HG02852 (cell line): Measurements from ENCODE around the gene FRAS1.
"Not testable (repeated sequence)": the region's sequence is repeated elsewhere in the genome, so short reads cannot be mapped to it uniquely, and the experiment has no call there.

ENCODE experiments used
- ATAC-seq: cut with Tn5 transposase; IDR thresholded peaks from one replicate; pipeline ENCODE4 v1.9.1; 2021; ENCODE audit warnings: mild to moderate bottlenecking, moderate library complexity; ENCODE audit not compliant: unreplicated experiment

The FRAS1 gene

DNA sequence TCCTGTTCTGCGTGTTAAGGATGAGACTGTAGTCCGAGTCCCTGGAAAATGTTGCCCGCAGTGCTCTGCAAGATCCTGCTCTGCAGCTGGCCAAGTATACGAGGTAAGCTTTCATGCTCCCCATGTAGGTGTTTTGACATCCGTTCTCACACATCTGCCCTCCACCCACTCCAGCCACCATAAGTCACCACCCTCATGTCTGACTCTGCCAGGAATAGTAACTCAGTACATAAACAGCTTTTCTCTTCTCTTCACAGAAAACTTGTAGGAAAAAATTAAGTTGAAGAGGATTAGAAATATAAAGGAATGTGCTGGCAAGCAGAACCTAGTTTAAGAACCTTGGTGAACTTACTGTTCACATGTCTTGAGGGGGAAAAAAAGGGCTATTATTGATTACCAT is 207.9 kb downstream of the FRAS1 start:
- no peak for ATAC-seq

DNA sequence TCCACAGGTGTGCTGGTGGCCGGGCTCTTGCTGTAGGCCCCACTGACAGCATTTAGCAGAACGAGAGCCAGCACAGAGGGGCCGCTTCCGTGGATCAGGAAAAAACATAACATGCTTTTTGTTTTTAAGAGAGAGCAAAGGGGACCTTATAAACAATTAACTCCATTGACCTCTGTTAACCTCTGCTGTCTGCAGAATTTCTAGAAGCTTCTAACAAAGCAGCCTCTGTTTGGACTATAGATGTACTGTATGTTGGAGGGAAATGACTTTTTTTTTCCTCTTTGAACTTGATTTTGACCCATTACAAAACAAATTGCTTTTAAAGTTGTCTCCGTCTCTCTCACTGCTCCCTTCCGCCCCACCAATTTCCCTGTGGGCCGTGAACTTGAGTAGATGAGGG is 210.7 kb downstream of the FRAS1 start:
- no peak for ATAC-seq

DNA sequence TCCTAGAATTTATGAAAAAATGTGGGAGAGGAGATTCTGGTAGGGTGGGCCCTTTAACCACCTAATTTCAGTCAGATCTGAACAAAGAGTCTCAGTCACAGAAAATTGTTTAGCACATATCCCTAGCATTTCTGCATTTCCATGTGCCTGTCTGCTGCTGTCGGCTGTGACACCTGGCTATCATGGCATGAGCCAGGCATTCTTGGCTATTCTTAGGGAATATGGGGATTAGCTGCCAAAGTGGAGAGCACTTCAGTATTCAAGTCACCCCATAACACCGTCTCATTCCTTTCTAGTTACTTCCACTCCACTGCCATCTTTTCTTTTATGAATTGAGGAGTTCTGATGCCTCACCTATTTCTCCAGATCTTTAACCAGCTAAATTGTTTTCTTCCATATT is 211.5 kb downstream of the FRAS1 start:
- no peak for ATAC-seq

DNA sequence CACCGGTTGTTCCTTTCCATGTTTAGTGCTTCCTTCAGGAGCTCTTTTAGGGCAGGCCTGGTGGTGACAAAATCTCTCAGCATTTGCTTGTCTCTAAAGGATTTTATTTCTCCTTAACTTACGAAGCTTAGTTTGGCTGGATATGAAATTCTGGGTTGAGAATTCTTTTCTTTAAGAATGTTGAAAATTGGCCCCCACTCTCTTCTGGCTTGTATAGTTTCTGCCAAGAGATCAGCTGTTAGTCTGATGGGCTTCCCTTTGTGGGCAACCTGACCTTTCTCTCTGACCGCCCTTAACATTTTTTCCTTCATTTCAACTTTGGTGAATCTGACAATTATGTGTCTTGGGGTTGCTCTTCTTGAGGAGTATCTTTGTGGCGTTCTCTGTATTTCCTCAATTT is 218.3 kb downstream of the FRAS1 start:
- ATAC-seq = not testable (repeated sequence)

DNA sequence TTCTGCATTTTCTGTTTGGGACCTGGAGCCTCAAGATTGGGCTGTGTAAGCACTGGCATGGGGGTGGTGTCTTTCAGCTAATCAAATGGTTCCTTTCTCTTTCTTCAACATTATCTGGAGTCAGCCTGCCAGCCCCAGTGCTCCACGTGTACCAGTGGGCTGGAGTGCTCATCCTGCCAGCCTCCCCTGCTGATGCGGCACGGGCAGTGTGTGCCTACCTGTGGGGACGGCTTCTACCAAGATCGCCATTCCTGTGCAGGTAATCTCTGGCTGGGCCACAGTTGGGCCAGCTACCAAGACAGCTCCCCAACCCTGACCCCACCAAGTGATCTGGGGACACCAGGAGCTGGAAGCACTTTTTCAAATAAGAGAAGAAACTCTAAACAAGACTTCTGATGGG is 229.2 kb downstream of the FRAS1 start:
- ATAC-seq = no peak

DNA sequence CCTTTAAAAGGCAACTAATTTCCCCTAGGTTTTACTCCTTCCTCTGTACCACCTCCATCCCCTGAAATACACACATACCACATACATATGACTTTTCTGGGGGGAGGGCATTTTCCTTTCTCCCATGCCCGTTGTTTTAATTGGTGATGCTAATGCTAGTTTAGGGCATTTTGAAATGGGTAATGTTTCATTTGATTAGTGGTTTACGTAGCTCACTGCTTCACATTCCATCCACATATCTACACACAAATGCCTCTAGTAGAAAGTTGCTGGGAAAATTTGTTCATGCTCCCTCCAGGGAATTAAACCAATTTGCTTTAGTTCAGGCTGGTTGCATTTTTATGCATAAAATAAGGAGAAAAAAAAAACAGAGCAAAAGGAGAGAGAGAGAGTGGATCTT is 231.2 kb downstream of the FRAS1 start:
- ATAC-seq = no peak

DNA sequence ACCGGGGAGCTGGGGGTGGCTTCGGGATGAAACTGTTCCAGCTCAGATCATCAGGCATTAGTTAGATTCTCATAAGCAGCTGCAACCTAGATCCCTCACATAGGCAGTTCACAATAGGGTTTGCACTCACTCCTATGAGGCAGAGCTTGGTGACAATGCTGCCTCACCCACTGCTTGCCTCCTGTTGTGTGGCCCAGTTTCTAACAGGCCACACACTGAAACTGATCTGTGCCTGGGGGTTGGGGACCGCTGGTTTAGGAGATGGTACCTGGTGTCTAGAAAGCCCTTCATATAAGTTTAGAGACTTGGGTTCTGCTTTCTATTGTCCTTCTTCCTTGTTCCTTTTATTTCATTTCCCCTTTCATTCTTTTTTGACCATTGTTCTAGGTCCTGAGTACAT is 234.2 kb downstream of the FRAS1 start:
- no peak for ATAC-seq

DNA sequence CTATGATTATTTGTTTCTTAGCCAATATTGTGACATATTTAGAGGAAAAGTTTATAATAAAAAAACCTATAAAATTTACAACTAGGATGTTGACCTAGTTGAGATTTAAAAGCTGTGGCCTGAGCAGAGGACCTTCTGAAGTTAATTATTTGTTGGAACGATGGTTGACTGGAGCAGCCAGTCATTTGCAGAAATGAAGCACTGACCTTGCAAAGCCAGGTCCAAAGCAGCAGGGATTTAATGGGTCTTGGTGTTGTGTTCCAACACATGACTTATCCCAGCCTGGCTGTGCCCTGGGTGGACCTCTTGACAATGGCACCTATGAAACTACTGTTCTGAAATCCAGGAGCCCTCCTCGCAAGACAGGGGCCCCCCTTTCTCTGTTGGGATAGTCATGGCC is 235.2 kb downstream of the FRAS1 start:
- ATAC-seq = no peak

DNA sequence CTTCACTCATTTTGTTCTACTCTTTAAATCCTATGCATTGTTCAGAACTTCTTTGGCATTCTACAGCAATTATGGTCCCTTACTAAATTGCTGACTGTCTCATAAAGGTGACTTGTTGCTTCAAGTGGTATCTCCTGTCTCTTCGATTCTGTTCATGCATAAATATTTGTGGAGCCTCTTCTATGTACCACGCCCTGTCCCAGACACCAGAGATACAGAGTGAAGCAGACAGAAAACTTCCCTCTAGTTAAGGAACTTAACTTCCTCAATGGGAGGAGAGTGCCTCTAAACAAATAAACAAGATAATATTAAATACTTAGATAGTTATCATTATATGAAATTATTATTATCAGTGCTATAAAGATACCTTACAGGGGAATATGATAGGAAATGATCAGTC is 235.7 kb downstream of the FRAS1 start:
- no peak for ATAC-seq

DNA sequence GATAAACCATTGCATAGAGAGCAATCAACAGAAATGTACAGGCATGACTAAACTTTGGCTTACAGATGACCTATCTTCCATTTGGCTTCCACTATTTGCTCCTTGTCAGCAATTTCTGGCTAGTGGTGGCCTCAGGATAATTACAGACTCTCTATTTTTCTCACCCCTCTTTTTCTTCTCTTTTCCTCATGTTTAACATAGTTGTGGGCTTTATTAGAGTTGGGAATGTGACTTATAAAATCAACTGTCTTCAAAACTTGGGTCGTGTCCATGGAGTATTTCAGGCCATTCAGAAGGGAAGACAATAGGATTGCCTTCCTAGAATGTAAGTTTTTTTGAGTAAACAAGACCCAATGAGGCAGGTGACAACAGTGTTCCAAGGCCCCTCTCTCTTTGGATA is 236.2 kb downstream of the FRAS1 start:
- ATAC-seq = no peak

DNA sequence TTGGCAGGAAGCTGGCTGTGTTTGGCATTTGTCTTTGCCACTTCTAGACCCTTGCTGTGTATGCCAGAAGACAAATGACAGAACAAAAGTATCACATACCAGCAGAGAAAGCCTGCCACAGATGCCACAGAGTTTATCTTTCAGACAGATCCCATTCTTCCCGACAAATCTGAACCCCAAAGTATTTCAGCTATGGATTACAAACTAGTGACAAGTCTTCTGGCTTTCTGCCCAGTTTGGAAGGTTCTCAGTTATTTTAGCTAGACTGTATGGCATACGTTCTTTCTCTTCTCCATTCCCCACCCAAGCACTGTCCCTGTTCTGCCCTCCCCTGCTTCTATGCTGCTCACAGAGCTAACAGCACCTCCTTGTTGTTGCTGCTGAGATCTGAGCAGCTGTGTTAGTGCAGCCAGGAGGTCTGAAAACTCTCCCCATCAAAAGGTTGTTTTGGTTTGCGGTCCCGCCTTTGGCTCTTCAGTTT is 236.7 kb downstream of the FRAS1 start:
- ATAC-seq = no peak

DNA sequence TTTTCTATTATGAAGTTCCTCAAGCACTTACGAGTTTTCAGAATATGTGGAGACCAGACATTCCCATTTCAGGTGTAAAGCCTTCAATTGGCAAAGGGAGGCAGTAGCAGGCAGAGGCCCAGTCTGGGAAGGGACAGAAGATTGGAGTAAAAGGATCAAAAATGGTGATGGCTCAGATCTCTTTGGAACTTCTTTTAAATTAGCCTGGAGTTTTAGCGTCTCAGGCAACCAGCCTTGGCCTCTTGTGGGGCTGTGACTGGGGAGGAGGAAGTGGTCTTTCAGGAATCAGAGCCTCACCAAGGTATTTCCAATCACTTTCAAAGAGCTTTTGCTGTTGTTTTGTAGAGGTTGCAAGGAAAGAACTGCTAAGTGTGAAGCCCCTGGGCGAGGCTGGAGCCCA is 239.1 kb downstream of the FRAS1 start:
- ATAC-seq = no peak

DNA sequence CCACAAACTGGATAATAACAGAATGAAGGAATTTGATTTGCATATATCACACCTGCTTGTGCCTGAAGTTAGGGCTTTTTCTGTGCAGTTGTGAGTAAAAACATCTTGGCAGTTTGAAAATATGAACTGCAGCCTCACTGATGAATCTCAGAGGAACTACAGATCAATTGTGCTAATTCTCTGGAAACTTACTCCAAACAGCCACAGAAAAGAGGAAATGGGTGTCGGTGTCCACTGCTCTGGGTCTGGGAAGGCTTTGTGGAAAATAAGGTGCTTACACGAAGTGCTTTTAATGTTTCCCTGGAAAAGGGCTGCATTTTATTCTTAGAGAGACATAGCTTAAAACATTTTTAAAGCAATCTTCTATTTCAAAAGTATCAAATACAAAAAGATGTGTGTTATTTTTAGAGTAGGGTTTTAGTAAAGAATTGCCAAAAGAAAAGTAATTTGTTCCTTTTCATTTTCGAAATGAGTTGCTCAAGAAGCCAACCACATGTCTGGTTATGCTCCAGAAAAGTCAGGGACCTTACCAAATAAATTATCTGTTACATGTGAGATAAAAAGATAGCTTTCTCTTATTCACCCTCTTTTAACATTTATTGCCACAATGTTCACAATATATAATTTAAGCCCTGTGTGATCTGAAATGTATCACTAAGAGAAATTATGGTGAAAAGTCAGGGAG is 240.1 kb downstream of the FRAS1 start:
- peak; percentile 56 for ATAC-seq

DNA sequence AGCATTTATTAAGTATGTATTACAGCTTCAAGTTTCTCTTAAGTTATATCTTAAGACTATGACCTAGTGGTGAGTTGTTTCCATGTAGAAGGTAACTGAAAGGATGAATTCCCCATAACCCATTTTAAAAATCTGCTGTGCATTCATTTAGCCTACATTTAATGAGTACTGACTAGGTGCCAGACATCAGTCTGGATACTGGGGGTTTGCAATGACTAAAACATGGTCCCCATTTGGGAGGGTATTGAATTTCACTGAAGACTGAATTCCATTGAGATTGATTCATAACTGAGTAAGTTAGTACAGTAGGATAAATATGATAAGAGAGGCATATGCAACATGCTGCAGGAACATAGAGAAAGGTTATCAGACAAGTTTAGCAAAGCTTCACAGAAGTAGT is 241.5 kb downstream of the FRAS1 start:
- no peak for ATAC-seq

DNA sequence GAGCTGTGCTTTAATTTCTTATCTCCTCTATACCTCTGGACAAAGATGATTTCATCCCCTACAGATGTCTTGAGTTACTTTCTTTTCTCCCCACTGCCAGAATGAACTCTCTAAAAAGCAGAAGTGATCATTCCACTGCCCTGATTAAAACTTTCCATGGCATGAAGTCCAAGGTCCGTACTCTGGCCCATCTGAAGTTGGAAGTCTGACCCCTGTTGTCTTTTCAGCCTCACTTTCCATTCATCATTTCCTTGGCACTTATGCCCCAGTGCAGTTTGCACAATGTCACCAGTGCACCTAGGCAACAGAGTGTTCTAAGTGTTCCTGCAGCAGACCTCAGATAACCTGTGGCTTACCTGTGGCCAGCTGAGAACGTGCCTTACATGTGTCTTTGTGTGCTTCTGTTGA is 242.4 kb downstream of the FRAS1 start:
- ATAC-seq = no peak

DNA sequence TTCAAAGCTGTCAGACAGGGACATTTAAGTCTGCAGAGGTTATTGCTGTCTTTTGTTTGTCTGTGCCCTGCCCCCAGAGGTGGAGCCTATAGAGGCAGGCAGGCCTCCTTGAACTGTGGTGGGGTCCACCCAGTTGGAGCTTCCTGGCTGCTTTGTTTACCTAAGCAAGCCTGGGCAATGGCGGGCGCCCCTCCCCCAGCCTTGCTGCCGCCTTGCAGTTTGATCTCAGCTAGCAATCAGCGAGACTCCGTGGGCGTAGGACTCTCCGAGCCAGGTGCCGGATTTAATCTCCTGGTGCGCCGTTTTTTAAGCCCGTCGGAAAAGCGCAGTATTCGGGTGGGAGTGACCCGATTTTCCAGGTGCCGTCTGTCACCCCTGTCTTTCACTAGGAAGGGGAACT is 250.1 kb downstream of the FRAS1 start:
- ATAC-seq = not testable (repeated sequence)

DNA sequence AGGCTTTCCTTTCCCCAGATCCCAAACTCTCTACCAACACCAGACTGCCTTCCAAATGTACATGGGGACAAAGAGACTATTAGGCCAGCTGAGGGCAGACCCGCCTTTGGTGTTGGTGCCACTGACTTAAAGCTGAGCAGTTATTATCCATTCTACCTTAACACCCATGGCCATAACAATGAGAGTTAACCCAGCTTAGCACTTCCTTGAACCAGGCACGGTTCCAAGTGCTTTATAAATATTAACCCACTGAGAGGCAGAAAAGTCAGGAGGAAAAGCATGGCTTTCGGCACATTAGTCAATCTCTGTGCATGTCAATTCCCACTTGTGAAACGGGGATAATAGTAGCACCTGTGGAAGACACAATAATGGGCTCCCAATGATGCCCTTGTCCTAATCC is 251.4 kb downstream of the FRAS1 start:
- ATAC-seq = no peak

DNA sequence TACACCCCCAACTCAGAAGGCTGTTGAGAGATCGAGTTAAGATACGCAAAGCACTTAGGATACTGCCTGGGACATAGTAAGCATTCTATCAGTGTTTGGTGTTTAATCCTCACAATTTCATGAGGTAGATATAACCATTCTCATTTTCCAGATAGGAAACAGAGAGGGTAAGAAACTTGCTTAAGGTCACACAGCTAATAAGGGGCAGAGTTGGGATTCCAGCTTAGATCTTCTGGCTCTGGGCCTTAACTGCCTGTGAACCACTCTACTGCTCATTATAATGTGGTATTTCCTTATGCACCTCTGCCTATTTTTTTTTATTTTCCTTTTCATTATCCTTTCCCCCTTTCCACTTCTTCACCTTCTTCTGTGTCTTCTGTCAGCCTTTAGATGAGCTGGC is 252.2 kb downstream of the FRAS1 start:
- ATAC-seq = no peak

DNA sequence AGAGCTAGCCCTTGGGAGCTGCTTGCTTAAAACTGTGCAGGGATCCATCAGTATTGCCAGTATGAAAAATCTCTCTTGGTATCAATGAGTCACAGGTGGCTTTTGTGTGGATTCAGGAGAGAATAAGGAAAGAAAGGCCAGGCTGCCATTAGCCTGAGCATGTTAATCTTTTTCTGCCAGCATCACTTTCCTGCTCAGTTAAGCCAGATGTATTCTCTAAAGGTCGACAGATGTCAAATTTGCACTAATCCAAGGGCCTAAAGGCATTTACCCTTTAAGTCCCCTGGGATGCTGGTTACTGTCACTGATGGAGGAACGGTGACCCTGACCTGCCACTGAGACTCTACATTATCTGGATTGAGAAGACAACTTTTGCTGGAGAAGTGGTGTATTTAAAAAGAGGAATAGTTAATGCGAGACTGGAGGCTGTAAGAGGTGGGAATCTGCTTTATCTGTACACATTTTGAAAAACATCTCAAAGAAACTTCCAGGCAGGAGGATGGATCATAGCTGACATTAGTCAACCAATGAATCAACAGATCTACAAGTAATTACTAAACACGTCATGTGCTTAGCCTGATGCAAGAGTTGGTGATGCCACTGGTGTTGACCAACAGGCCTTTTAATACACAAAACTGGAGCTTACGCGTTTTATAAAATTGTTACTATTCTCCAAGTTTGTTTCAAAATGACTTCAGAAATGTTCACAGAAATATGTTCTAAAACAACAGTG is 253.1 kb downstream of the FRAS1 start:
- ATAC-seq = no peak

DNA sequence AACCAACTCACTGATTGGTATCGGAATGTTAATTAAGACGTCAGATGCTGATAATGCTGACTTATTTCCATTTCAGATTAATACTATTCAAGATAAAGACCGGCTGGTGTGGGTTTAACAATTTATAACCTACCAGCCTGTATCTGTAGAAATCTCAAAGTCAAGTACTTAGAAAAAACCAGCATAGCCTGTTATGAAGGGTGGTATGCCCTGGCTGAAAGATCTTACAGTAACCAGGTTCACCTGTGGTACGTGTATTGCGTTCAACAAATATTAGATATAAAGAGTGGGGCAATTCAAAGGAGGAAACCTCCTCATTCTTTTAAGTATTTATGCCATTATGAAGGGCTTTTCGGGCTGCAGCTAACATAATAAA is 253.6 kb downstream of the FRAS1 start:
- no peak for ATAC-seq

DNA sequence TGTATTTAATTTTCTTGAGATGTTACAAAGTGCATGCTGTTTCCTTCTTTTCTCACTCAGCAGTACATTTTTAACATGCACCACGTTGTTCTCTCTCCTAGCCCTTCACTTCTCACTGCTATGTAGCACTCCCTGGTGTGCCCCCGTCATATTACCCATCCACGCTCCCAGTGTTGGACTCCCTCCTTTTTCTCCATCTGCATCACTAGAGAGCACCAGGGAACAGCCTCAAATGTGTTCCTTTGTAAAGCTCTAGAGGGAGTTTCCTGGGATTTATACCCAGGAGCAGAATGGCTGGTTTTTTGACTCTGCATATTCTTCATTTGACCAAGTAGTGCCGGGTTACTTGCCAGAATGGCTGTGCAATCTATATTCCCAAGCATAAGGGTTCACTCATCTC is 254.2 kb downstream of the FRAS1 start:
- no peak for ATAC-seq

DNA sequence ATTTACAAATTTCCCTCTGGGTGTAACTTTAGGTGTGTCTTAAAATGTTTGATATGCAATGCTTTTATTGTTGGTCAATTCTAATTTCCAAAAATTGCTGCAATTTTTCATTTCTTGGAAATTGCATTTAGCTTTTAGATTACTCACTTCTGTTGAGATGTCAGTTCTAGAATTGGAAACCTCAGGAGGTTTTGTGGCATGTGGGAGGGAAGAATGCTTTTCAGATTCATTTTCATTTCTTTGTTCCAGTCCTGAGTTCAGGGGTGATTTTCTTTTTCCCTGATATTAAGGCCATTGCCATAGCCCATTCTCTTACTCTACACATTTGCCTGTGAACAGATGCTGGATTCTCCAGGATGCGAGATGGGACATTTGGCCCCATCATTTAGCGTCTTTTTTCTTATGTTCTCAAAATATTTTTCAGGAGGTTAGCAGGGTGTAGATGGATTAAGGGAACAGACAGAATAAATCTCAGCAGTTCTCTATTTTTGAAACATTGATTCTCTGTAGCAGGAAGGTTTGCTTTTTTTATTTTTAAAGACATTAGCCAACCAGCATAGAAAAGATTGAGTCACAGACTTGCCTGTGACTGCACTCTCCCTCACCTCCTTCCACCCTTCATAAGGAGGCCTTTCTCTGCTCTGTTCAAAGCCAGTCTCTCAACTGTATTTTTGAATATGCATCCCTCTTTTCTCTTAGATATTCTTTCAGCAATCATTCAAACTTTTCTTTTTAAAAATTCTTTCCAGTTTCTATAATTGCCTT is 256.0 kb downstream of the FRAS1 start:
- no peak for ATAC-seq
